Measurements from ENCODE around the gene SOX8. TPM values are rescaled to one million over a fixed set of nuclear protein-coding genes. Genes with fewer than 3 reads are reported as not detected.

SOX8 gene
- polyA plus RNA-seq, 3 donors, result not detected

DNA sequence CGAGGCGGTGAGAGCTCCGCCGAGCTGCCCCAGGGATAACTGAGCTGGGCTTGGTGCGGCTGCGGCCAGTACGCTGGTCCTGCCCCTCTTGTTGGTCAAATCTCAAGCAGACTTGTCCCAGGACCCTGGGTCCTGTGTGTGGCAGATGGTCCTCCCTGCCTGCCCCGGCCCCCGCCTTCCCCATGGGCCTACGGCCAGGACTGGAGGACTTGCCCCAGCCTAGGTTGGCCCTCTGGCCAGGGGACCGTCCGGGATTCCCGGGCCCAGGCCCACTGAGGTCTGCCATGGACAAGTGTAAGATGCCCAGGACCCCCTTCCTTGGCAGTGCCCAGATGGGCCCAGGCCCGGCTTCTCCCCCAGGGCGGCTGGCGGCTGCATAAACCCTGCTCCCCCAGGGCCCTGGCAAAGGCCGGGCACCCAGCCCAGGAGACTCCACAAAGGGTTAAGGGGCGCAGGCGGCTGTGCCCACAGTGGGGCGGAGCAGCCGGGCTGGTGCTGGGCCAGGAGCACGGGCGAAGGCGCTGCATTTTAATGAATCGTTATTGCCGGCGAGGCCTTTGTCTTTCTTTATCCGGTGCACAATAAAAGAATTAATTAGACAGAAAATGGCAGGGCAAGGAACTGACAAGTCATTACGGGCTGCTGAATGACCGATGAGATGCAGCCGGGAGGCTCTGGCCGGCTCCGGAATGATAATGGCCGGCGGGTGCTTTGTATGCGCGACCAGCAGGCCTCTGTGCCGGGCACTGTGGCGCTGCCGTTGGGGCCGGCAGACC is 9.1 kb downstream of the SOX8 start:
- H3K4me1 Mint-ChIP-seq, result no peaks in the 10 kb centered on the region
- H3K9me3 Mint-ChIP-seq, result peaks cover 11 to 25% (median 15%) of the 10 kb centered on the region in 7 donors
- no peak overlapping the region for H2AFZ ChIP-seq (ENCODE audit: insufficient read depth, low read depth, low read length, poor library complexity, severe bottlenecking)
- H3K36me3 ChIP-seq (replicated peaks in 1 of 2; ENCODE audit: control insufficient read depth in 1 of 2, insufficient read depth in 2 of 2, low read length in 2 of 2), result no peaks in the 10 kb centered on the region
- no peak overlapping the region for H3K9ac ChIP-seq (ENCODE audit: insufficient read depth, low read length, poor library complexity, severe bottlenecking)
- peaks cover 5 to 21% (median 5%) of the 10 kb centered on the region in 3 donors for H3K27me3 Mint-ChIP-seq (ENCODE audit: low read depth in 3 of 3)
- intact Hi-C loops (cut with micrococcal nuclease), result no loop called here
- H3K4me3 ChIP-seq (replicated peaks in 1 of 3; ENCODE audit: low read depth in 2 of 3, low read length in 3 of 3), result no peak overlapping the region
- no peak overlapping the region for H3K4me2 ChIP-seq (replicated peaks; ENCODE audit: extremely low read depth, low read length, poor library complexity, severe bottlenecking)
- no peak for DNase-seq
- H3K27ac Mint-ChIP-seq, result no peak overlapping the region
- H3K9me3 ChIP-seq (replicated peaks in 1 of 2; ENCODE audit: control insufficient read depth in 1 of 2, insufficient read depth in 1 of 2, low read length in 2 of 2), result peaks cover 14 to 17% of the 10 kb centered on the region in 2 donors
- H3K79me2 ChIP-seq (ENCODE audit: insufficient read depth, low read length), result no peaks in the 10 kb centered on the region
- no peaks in the 10 kb centered on the region for H4K20me1 ChIP-seq (ENCODE audit: insufficient read depth, low read length)
- H3K27ac ChIP-seq (ENCODE audit: low read depth in 1 of 2, low read length in 2 of 2), result no peak overlapping the region
- H3K4me3 Mint-ChIP-seq, result no peak overlapping the region
- TF ChIP-seq CTCF (IDR thresholded peaks at IDR 0.05), result no peak
- WGBS (ENCODE audit: insufficient coverage), result 95% methylated on average over 41 of the region's 41 CpGs
- no peaks in the 10 kb centered on the region for H3K27me3 ChIP-seq (ENCODE audit: control insufficient read depth in 2 of 2, insufficient read depth in 2 of 2, low read length in 2 of 2)
- H3K4me1 ChIP-seq (ENCODE audit: control insufficient read depth in 1 of 2, insufficient read depth in 2 of 2, low read length in 2 of 2), result no peaks in the 10 kb centered on the region
- H3K36me3 Mint-ChIP-seq, result no peaks in the 10 kb centered on the region

DNA sequence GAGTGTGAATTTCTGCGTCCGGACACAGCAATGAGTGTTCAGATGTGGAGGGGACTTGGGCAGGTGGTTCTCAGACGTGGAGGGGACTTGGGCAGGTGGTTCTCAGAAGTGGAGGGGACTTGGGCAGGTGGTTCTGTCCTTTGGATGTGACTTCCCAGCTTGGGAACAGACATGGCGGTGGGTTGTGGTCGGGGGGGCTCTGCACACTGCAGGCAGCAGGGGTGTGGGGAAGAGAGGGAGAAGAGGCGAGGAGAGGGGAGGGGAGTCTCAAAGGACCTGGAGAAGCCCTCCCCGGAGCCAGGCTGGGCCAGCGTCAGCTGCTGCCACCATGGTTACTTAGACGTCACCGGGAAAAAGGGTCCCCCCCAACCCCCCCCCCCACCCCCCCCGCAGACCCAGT is 9.8 kb downstream of the SOX8 start:
- Histone ChIP-seq H3K9me3 (replicated peaks in 1 of 2; ENCODE audit: control insufficient read depth in 1 of 2, insufficient read depth in 1 of 2, low read length in 2 of 2) (peaks cover 16 to 23% of the 10 kb centered on the region in 2 donors), H3K27ac (ENCODE audit: low read depth in 1 of 2, low read length in 2 of 2) (no peak overlapping the region), H3K4me1 (ENCODE audit: control insufficient read depth in 1 of 2, insufficient read depth in 2 of 2, low read length in 2 of 2) (no peaks in the 10 kb centered on the region), H3K79me2 (ENCODE audit: insufficient read depth, low read length) (no peaks in the 10 kb centered on the region), H3K9ac (ENCODE audit: insufficient read depth, low read length, poor library complexity, severe bottlenecking) (no peak overlapping the region), H2AFZ (ENCODE audit: insufficient read depth, low read depth, low read length, poor library complexity, severe bottlenecking) (no peak overlapping the region), H4K20me1 (ENCODE audit: insufficient read depth, low read length) (no peaks in the 10 kb centered on the region), H3K4me3 (replicated peaks in 1 of 3; ENCODE audit: low read depth in 2 of 3, low read length in 3 of 3) (no peak overlapping the region), H3K27me3 (ENCODE audit: control insufficient read depth in 2 of 2, insufficient read depth in 2 of 2, low read length in 2 of 2) (no peaks in the 10 kb centered on the region), H3K36me3 (replicated peaks in 1 of 2; ENCODE audit: control insufficient read depth in 1 of 2, insufficient read depth in 2 of 2, low read length in 2 of 2) (no peaks in the 10 kb centered on the region), H3K4me2 (replicated peaks; ENCODE audit: extremely low read depth, low read length, poor library complexity, severe bottlenecking) (no peak overlapping the region)
- DNase-seq, result no peak
- H3K27ac Mint-ChIP-seq, result no peak overlapping the region
- H3K4me3 Mint-ChIP-seq, result no peak overlapping the region
- H3K36me3 Mint-ChIP-seq, result no peaks in the 10 kb centered on the region
- TF ChIP-seq CTCF (IDR thresholded peaks at IDR 0.05), result no peak
- H3K9me3 Mint-ChIP-seq, result peaks cover 16 to 31% (median 18%) of the 10 kb centered on the region in 7 donors
- peaks cover 5 to 28% (median 7%) of the 10 kb centered on the region in 3 donors for H3K27me3 Mint-ChIP-seq (ENCODE audit: low read depth in 3 of 3)
- intact Hi-C loops (cut with micrococcal nuclease), result no loop called here
- H3K4me1 Mint-ChIP-seq, result no peaks in the 10 kb centered on the region
- 97% methylated on average over 4 of the region's 11 CpGs for WGBS (ENCODE audit: insufficient coverage)
